GM21723 (cell line): ENCODE measurements around the gene STRN.
"Not testable (repeated sequence)": the region's sequence is repeated elsewhere in the genome, so short reads cannot be mapped to it uniquely, and the experiment has no call there.

Experiments
- ATAC-seq: cut with Tn5 transposase; IDR thresholded peaks from one replicate; pipeline ENCODE4 v1.9.1; 2021; ENCODE audit warnings: mild to moderate bottlenecking, moderate library complexity; ENCODE audit not compliant: unreplicated experiment

Gene STRN

DNA sequence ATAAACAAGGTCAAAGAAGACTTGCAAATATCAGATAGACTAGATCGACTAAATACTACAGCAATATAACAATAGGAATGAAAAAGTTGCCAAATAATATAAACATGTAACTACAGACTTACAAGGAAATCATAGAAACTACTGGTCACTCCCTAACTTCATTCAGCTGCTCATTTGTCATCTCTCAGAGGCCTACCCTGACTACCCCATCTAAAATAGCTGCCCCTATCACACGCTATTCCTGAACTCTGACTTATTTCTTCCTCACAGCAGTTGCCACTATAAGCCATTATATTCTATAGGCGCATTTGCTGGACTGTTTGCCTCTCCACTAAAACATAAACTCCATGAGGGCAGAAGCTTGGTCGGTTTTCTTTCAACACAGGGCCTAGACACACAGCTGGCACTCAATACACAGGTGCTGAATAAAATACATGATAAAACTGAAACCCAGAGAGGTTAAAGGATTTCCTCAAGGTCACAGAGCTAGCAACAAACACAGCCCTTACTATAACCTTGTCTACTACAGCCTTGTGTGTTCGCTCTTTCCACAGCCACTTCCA lies 1.8 kb downstream of the STRN start:
- ATAC-seq, result no peak

DNA sequence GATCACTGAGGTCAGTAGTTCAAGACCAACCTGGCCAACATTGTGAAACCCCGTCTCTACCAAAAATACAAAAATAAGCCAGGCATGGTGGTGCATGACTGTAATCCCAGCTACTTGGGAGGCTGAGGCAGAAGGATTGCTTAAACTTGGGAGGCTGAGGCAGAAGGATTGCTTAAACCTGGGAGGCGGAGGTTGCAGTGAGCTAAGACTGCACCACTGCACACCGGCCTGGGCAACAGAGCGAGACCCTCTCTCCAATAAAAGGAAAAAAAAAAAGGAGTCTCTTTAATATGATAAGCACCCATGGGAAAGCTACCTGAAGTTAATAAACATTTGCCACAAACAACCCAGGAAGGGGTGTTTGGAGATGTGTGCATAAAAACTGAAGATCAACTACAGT lies 2.6 kb downstream of the STRN start:
- no peak for ATAC-seq

DNA sequence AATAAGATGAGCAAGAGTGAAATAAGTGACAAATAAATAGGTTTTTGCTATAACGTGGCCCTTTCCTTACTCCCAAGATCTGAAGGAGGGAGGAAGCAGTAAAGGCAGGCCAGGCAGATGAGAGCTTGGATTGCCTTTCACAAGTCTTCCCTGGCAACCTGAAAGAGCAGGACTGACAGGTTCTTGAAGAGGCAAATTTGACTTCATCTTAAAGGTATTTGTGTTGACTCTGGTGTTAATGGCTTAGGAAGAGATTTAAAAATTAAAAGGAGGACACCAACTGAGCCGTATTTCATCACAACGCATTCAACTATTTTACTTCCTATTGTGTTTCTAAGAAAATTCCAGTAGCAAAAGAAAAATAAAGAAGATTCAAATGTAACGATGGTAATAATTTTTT lies 3.2 kb downstream of the STRN start:
- no peak for ATAC-seq

DNA sequence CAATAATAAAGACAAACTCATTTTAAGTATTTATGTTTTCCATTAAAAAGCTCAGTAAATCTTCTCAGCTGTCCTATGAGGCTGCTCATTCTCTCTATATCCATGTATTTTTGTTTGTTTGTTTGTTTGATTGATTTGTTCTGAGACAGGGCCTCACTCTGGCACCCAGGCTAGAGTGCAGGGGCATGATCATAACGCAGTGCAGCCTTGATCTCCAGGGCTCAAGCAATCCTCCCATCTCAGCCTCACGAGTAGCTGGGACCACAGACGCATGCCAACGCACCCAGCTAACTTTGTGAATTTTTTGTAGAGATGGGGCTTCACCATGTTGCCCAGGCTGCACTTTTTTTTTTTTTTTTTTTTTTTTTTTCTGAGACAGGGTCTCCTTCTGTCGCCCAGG lies 5.6 kb downstream of the STRN start:
- ATAC-seq, result no peak

DNA sequence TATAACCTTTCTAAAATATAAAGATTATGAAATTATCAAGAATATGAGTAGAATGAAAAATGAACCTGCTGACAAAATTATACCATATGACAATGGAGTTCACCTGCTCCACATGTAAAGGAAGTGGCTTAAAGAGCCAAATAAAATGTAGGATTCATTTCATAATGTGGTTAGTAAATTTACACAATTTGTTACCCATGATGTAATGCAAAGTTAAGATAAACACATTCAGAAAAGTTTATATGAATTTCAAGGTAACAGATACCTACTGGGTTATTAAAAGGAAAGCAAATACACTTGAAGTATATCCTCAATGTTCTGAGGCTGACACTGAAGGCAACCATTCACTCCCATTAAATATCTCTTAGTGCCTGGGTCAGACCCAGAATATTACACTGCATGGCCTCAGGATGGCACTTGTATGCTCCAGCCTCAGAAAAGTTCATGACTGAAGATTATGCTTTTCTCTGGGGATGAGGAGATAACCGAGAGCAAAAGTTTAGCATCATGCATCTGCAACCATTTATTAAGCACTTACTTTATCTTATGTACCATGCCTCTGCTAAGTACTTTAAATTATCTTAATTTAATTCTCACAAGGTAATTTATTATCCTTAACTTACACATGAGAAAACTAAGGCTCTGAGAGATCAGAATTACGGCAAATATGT lies 6.2 kb downstream of the STRN start:
- ATAC-seq, result no peak

DNA sequence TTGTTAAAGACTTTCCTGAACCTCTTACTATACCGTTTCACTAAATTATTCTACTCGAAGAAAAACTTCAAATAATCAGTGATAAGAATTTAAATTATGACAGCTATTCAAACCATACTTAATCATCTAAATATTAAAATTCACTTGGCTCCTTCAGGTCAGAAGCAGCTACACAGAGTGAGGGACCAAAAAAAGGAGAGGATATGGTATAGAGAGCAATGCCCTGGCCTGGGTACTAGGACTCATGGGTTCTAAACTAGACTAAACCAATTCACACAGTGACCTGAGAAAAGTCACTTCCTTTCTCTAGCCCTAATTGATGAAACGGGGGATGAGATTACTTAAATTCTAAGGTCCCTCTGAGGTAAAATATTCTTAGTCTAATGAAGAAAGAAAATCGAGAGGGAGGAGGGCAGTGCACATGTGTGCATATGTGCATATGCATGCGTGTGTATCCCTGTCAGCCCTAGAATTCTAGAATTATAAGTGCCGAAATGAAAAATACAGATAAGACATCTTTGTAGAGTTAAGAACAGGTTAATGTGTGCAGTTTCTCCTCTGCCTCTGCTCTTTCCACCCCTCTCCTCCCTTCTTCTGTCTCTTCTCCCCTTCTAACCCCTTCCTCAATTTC lies 11.2 kb downstream of the STRN start:
- no peak for ATAC-seq

DNA sequence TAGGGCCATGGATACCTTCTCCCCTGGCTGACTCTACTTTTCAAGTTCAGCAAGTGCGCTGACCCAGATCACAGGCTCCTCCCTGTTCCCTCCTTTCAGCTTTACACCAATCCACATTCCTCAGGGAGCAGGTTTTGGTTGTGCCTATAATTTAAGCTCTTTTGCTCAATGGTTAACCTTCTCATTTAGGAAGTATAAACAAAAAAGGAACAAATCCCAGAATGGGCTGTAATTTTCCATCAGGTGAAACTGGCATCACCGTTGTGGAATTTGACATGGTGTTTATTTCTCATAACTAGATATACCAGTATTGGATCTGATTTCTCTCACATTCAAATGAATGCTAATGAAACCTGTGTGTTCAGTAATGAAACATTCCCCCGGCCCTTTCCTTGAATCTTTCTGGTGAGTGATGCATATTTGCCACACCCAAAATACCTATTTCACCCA lies 13.6 kb downstream of the STRN start:
- no peak for ATAC-seq

DNA sequence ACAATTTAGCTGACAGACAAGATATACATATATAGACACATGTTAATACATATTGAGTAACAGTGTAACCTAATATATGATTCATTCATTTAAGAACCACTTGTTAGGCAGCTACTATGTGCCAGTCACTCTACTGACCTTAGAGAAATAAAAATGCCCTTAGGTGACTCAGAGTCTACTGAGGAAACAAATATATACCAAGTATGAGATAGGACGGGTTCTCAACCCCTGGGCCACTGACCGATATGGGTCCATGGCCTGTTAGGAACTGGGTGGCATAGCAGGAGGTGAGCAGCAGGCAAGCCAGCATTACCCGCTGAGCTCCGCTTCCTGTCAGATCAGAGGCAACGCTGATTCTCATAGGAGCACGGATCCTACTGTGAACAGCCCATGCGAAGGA lies 14.8 kb downstream of the STRN start:
- ATAC-seq, result no peak

DNA sequence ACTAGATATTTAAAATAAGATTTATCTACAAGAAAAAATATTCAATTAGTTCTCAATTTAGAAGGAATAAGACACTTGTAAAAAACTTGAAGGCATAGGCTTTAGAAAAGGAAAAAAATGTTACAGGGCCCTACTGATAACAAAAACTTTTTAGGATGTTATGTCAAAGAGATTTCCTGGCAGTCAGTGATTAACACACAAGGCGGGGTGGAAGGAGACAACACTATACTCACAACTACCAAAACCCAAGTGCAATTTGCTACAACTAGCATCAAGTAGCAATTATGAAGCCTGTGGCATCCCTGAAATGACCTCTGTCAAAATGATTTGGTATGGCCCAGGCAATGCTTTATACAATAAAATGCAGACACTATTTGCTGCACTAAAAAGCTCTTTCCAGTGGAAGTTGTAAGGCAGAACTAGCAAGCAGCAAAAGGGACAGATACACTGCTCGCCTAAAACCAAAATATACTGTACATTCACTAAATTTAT lies 15.3 kb downstream of the STRN start:
- no peak for ATAC-seq

DNA sequence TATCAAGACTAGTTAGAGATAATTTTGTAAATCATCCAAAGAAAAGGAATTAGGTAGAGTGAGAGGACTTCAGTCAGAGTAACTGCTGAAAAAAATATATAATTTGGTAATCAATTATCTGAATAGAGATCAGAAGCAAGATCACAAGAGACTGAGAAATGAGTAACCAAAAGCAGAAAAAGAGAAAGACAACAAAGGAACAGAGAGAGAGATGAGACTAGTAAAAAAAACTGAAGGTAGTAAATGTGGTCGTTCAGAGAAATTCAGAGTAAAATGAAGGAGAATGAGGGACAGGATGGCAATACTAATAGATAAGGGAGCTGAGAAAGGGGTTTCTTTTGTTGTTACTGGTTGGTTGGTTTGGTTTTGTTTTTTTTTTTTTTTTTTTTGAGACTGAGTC lies 16.5 kb downstream of the STRN start:
- no peak for ATAC-seq

DNA sequence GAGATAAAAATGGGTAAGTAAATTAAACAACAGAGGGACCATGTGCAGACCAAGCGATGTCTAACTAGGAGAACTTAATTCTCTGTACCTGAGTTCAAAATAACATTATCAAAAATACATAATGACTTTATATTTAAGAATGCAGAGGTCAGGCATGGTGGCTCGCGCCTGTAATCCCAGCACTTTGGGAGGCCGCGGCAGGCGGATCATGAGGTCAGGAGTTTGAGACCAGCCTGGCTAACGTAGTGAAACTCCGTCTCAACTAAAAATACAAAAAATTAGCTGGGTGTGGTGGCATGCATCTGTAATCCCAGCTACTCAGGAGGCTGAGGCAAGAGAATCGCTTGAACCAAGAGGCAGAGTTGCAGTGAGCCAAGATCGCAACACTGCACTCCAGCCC lies 21.1 kb downstream of the STRN start:
- not testable (repeated sequence) for ATAC-seq

DNA sequence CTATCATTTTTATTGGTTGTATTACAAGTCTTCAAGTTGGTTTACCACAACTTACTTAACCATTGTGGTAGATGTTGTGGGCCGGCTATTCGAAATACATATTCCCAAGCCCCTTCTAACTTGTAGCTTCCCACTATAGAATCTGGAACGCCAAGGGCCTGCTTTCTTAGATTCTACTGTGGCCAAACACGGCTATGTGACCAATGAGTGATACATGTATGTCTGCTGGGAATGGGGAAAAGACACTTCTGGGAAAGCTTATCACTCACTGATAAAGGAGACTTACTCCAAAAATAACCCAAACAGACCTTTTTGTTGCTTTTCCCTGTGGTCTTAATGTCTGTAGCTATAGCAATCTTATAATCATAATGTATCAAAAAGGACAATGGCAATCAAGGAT lies 24.5 kb downstream of the STRN start:
- no peak for ATAC-seq

DNA sequence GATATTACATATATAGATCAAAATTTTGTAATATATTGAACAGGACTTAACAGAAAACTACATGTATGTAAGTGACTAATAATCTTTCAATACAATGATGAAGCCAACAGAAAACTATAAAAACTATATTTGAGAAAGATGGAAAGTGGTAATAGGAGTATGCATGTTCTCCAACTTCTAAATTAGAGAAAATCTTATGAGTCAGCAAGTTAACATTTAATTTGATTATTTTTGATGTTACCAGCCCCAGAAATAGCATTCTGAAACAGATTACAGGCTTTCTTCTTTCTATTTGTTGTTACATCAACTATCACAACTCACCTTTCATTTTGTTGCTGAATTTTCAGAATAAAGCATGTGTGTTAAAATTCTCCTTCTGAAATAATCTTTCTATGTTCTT lies 29.8 kb downstream of the STRN start:
- not testable (repeated sequence) for ATAC-seq

DNA sequence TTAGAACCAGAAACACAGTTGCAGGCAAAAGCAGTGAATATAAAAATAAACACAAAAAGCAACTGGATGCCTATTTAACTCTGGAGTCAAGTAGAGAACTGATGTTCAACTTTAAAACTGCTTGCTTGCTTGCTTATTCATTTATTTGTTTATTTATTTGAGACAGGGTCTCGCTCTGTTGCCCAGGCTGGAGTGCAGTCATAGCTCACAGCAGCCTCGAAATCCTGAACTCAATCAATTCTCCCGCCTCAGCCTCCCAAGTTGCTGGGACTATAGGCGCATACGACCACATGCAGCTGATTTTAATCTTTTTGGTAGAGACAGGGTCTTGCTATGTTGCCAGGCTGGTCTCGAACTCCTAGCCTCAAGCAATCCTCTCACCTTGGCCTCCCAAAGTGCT lies 34.6 kb downstream of the STRN start:
- ATAC-seq, result not testable (repeated sequence)

DNA sequence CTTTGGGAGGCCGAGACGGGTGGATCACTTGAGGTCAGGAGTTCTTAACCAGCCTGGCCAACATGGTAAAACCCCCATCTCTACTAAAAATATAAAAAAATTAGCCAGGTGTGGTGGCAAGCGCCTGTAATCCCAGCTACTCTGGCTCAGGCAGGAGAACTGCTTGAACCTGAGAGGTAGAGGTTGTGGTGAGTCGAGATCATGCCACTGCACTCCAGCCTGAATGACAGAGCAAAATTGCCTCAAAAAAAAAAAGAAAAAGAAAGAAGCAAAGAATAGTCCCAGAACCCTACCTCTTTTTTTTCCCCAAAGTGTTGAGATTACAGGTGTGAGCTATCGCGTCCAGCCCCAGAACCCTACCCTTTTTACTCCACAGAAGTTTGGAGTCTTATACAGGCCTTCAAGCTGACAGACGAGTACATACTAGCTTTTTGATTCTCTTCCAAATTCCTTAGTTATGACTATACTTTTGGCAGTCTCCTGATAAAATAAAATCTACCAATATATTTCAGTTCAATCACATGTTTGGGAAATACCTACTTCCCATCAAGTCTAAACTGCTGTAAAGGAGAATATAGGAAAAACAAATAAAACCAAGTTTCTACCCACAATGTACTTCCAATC lies 35.4 kb downstream of the STRN start:
- ATAC-seq, result not testable (repeated sequence)

DNA sequence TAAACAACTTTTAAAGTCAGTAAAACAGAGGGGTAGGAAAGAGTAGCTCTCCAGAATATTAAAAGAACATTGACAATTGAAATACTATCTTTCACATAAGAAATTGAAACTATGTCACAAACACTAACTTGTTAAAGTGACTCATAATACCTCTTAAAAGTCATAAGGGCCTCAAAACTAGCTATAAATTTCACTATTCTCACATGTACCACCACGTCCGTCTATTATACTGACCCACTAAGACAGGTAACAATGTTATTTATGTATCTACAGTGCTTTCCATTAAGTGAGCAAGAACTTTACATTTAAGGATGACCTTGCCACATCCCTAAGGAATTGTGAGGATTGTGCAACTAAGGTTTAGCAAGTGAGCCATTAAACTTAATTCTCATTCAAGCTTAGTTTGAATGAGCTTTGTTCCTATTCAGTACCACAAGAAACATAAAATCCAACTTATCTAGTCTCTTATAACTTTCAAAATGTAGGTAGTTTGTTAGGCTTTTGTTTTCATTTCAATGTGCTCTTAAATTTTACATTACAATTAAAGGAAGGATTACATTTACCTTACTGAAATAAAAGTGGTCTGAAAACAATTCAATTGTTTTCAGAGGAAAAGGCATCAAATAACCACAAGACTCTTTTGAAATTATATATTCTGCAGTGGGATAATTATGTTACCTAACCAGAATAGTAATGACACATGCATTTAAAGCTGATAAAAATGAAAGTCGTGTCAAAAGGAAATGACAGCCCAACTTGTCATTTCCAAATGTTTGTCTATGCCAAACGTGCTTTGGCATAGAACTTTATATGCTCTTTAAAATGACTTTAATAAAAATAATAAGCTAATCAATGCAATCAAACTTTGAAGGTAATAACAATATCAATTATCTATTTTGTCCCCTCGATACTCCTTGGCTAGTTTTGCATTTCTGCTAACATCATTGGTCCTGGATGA lies 39.9 kb downstream of the STRN start:
- not testable (repeated sequence) for ATAC-seq

DNA sequence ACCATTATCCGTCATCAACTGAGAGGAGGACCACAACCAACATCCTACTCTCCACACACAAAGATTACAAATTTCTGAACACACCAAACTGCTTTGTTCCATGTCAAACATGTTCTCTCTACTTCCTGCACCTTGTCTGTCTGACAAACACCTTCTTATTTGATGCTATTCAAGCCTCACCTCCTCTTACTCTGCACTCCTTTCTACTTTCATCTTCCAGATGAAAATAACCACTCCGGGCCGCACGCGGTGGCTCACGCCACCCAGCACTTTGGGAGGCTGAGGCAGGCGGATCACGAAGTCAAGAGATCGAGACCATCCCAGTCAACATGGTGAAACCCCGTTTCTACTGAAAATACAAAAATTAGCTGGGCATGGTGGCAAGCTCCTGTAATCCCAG lies 43.7 kb downstream of the STRN start:
- not testable (repeated sequence) for ATAC-seq

DNA sequence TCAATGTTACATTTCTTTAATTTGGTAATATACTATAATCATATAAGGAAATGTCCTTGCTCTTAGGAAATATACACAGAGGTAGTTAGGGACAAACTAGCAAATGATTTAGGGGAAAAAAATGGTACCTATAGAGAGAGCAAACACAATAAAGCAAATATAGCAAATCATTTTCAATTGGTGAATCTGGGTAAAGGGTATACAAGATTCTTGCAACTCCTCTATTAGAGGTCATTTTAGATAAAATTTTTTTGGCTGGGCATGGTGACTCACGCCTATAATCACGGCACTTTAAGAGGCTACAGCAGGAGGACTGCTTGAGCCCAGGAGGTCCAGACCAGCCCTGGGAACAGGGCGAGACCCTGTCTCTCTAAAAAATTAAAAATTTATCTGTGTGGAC lies 44.4 kb downstream of the STRN start:
- no peak for ATAC-seq

DNA sequence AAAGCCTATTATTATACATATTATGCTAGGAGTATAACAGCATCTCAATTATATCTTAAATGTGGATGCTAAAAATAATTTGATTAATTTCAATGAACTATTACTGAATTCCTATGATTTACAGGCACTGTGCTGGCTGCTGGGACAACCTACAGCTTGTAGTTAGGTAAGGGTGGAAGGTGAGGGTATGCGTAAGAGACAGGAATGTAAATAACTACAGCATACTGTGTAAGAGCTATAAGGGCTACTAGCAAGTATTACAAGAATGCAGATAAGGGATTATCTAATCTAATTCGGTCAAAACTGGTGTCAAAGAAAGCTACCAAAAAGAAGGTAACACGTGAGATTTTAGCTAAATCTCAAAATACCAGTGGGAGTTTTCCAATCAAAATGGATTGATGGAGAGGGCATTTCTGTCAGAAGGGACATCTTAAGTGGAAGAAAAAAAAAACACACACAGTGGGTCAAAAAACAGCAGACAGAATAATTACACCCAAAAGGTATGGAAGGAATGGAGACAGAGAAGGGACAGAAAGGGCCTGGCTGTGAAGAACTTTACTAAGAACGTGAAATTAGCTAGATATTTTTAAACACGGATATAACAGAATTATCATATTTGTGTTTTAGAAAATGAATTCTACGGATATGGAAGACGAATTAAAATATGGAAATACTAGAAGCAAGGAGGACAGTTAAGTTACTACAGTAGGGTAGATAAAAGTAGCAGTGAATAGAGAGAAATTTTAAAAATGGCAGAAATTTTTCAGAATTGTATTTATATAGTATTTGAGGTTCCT lies 47.1 kb downstream of the STRN start:
- no peak for ATAC-seq

DNA sequence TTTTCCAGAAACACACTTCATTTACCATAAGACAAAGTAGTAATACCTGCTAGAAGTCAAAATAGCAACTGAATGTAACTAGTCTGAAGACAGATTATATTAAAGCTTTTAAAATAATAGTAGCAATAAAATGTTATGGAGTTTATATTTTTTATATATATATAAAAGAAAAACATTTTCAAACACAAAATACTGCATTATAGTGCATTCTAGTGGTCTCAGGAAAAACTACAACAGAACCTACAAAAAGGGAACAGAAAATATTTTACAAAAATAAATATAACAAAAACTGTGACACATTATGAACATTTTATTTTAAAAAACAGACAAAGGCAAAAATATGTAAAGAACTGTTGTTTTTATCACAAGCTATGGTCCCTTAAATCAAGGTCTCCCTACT lies 48.0 kb downstream of the STRN start:
- no peak for ATAC-seq
